H1 (cell line): ENCODE data around the gene DBF4. TPM values are rescaled to one million over a fixed set of nuclear protein-coding genes. Genes with fewer than 3 reads are reported as not detected.
"Not testable (repeated sequence)": the region's sequence is repeated elsewhere in the genome, so short reads cannot be mapped to it uniquely, and the experiment has no call there.

Experiments used
- CTCF ChIA-PET: fragments of 300-600 bp; sonication (Branson Sonifier 250); formaldehyde crosslinking; loops from one replicate; lab custom pipeline; 2021; ENCODE audit not compliant: partially characterized antibody; lab: Charles Lee
- POLR2A ChIA-PET: fragments of 300-600 bp; sonication (Branson Sonifier 250); formaldehyde crosslinking; loops from one replicate; lab custom pipeline; 2021; ENCODE audit warnings: inconsistent platforms; ENCODE audit not compliant: partially characterized antibody; lab: Charles Lee
- DNase-seq, 2 experiments: peaks; one replicate each; pipeline versions ENCODE4 v3.0.0 to v3.0.0-alpha.2; 2010 to 2022; ENCODE audit warnings: low spot score in 2 of 2, low read depth in 1 of 2, mixed read lengths in 1 of 2
- FAIRE-seq: peaks from 2 replicates; lab custom pipeline; 2011; peaks lifted over from hg19 to GRCh38; lab: Jason Lieb, UNC
- H2AFZ ChIP-seq: 2 replicates; pipeline ENCODE4 v1.8.1; 2012; ENCODE audit warnings: low read length, inconsistent platforms
- H2AK5ac ChIP-seq: 2 replicates; pipeline ENCODE4 v1.6.1; 2013; ENCODE audit warnings: low read depth, low read length
- H2BK120ac ChIP-seq: replicated peaks from 2 replicates; pipeline ENCODE3; 2013; ENCODE audit warnings: low read depth, low read length, inconsistent platforms
- H2BK12ac ChIP-seq: 2 replicates; pipeline ENCODE4 v1.6.1; 2013; ENCODE audit warnings: low read depth, low read length
- H2BK15ac ChIP-seq: 2 replicates; pipeline ENCODE4 v1.6.1; 2013; ENCODE audit warnings: low read length
- H2BK20ac ChIP-seq: 2 replicates; pipeline ENCODE4 v1.6.1; 2013; ENCODE audit warnings: low read length
- H2BK5ac ChIP-seq: 2 replicates; pipeline ENCODE4 v1.6.1; 2013; ENCODE audit warnings: low read depth, low read length
- H3K14ac ChIP-seq: 2 replicates; pipeline ENCODE4 v1.6.1; 2013; ENCODE audit warnings: inconsistent platforms; ENCODE audit not compliant: insufficient read length
- H3K18ac ChIP-seq: 2 replicates; pipeline ENCODE4 v1.6.1; 2013; ENCODE audit warnings: low read length; ENCODE audit errors: extremely low read depth
- H3K23ac ChIP-seq: 2 replicates; pipeline ENCODE4 v1.6.1; 2013; ENCODE audit warnings: inconsistent platforms; ENCODE audit not compliant: insufficient read length
- H3K23me2 ChIP-seq: 2 replicates; pipeline ENCODE4 v1.6.1; 2013; ENCODE audit warnings: low read depth, low read length
- H3K27ac ChIP-seq: 2 replicates; pipeline ENCODE4 v1.6.1; 2011; ENCODE audit warnings: low read depth, low read length, inconsistent platforms
- H3K27me3 ChIP-seq, 4 experiments: replicated peaks in 1 of 4; 1 replicate in 1 of 4; 2 replicates in 3 of 4; pipeline versions ENCODE4 v1.6.1 to v1.8.1; 2011 to 2013; ENCODE audit warnings: low read length in 3 of 4, mild to moderate bottlenecking in 3 of 4, inconsistent platforms in 2 of 4, mixed read lengths in 2 of 4, moderate library complexity in 1 of 4; ENCODE audit not compliant: control insufficient read depth in 3 of 4, insufficient read depth in 3 of 4; ENCODE audit errors: extremely low read depth in 1 of 4
- H3K36me3 ChIP-seq, 4 experiments: 2 replicates each; pipeline versions ENCODE4 v1.6.1 to v1.8.1; 2011 to 2013; ENCODE audit warnings: mild to moderate bottlenecking in 4 of 4, low read length in 3 of 4, moderate library complexity in 2 of 4, control low read depth in 1 of 4, inconsistent platforms in 1 of 4; ENCODE audit not compliant: insufficient read depth in 4 of 4, control insufficient read depth in 2 of 4
- H3K4ac ChIP-seq: replicated peaks from 2 replicates; pipeline ENCODE3; 2013; ENCODE audit warnings: low read length, low read depth, mixed read lengths, inconsistent platforms; ENCODE audit not compliant: insufficient read length
- H3K4me1 ChIP-seq, 4 experiments: replicated peaks in 1 of 4; 1 replicate in 1 of 4; 2 replicates in 3 of 4; pipeline versions ENCODE4 v1.6.1 to v1.8.1; 2011 to 2013; ENCODE audit warnings: low read length in 3 of 4, inconsistent platforms in 2 of 4, mixed read lengths in 1 of 4; ENCODE audit not compliant: insufficient read depth in 4 of 4, control insufficient read depth in 3 of 4
- H3K4me2 ChIP-seq, 2 experiments: 2 replicates each; pipeline versions ENCODE4 v1.6.1 to v1.8.1; 2011 to 2013; ENCODE audit warnings: low read depth in 2 of 2, low read length in 2 of 2, control low read depth in 1 of 2, inconsistent platforms in 1 of 2, mild to moderate bottlenecking in 1 of 2; ENCODE audit not compliant: insufficient read depth in 1 of 2
- H3K4me3 ChIP-seq, 4 experiments: fragments of 200-600, 300-600 bp in 1 of 4; sonication (generic), shearing (Covaris generic), sonication (Bioruptor Twin) in 1 of 4; 2 replicates each; pipeline versions ENCODE4 v1.5.1 to v1.8.1; 2011 to 2016; ENCODE audit warnings: low read length in 4 of 4, low read depth in 3 of 4, control low read depth in 2 of 4, inconsistent platforms in 2 of 4, mild to moderate bottlenecking in 2 of 4, mixed read lengths in 1 of 4, moderate library complexity in 1 of 4; ENCODE audit not compliant: insufficient read depth in 2 of 4; ENCODE audit errors: extremely low read depth in 1 of 4
- H3K56ac ChIP-seq: replicated peaks from 2 replicates; pipeline ENCODE3; 2013; ENCODE audit warnings: low read depth, mild to moderate bottlenecking, mixed read lengths, low read length, inconsistent platforms; ENCODE audit not compliant: insufficient read length
- H3K79me1 ChIP-seq: 2 replicates; pipeline ENCODE4 v1.6.1; 2013; ENCODE audit warnings: low read depth, low read length, control low read depth
- H3K79me2 ChIP-seq, 2 experiments: 2 replicates each; pipeline versions ENCODE4 v1.6.1 to v1.8.1; 2012 to 2013; ENCODE audit warnings: low read length in 2 of 2, mild to moderate bottlenecking in 2 of 2, inconsistent platforms in 1 of 2; ENCODE audit not compliant: insufficient read depth in 2 of 2, control insufficient read depth in 1 of 2
- H3K9ac ChIP-seq, 4 experiments: replicated peaks in 1 of 4; 1 replicate in 1 of 4; 2 replicates in 3 of 4; pipeline versions ENCODE4 v1.6.1 to v1.8.1; 2011 to 2013; ENCODE audit warnings: low read depth in 3 of 4, low read length in 3 of 4, control low read depth in 2 of 4, mild to moderate bottlenecking in 2 of 4, moderate library complexity in 2 of 4, inconsistent platforms in 1 of 4; ENCODE audit errors: extremely low read depth in 1 of 4
- H3K9me3 ChIP-seq, 2 experiments: 2 replicates each; pipeline versions ENCODE4 v1.6.1 to v1.8.1; 2012 to 2013; ENCODE audit warnings: mild to moderate bottlenecking in 2 of 2, moderate library complexity in 2 of 2, control low read depth in 1 of 2, inconsistent platforms in 1 of 2, low read depth in 1 of 2, low read length in 1 of 2, mixed read lengths in 1 of 2; ENCODE audit not compliant: insufficient read depth in 2 of 2
- H4K20me1 ChIP-seq, 2 experiments: replicated peaks in 1 of 2; 2 replicates each; pipeline versions ENCODE3 to v1.8.1; 2011 to 2013; ENCODE audit warnings: inconsistent platforms in 2 of 2, low read length in 2 of 2, mild to moderate bottlenecking in 1 of 2; ENCODE audit not compliant: insufficient read depth in 2 of 2, control insufficient read depth in 1 of 2
- H4K5ac ChIP-seq: 2 replicates; pipeline ENCODE4 v1.6.1; 2013; ENCODE audit warnings: low read length, low read depth, mixed read lengths, inconsistent platforms; ENCODE audit not compliant: insufficient read length
- H4K8ac ChIP-seq: 2 replicates; pipeline ENCODE4 v1.8.0; 2013; ENCODE audit warnings: mild to moderate bottlenecking, moderate library complexity, low read length, inconsistent platforms; ENCODE audit not compliant: insufficient read depth; ENCODE audit errors: extremely low read depth
- H4K91ac ChIP-seq: replicated peaks from 2 replicates; pipeline ENCODE3; 2013; ENCODE audit warnings: low read length, mixed read lengths, inconsistent platforms; ENCODE audit not compliant: insufficient read length
- WGBS, 2 experiments: shearing (Covaris generic) in 1 of 2; methylation state at CpG; one replicate each; pipeline versions ENCODE4 v1.1.6 to v1.1.7; 2013 to 2015; ENCODE audit warnings: low lambda C conversion rate in 2 of 2, mixed read lengths in 2 of 2, inconsistent platforms in 1 of 2, low coverage in 1 of 2, missing lambda C conversion rate in 1 of 2; ENCODE audit not compliant: insufficient replicate concordance in 2 of 2, insufficient coverage in 1 of 2, insufficient read length in 1 of 2; ENCODE audit errors: extremely low coverage in 1 of 2, missing lambda C conversion rate in 1 of 2; 5-methylcytosine and 5-hydroxymethylcytosine counted together
- polyA plus RNA-seq, 7 experiments: library from polyadenylated mRNA; depleted of rRNA in 3 of 7; stranded (reverse) in 5 of 7; unstranded in 2 of 7; fragments of >200 nt in 5 of 7; fragments of 200-250 nt in 2 of 7; gene quantifications; 1 replicate in 5 of 7; 2 replicates in 1 of 7; 4 replicates in 1 of 7; pipeline versions ENCODE4 v1.2.1 to v1.2.3, GENCODE V29; 2011 to 2013; ENCODE audit warnings: missing spikeins in 2 of 7, mixed read lengths in 2 of 7
- total RNA-seq: library from RNA; stranded (reverse); fragmentation: NEBNext Ultra II Directional; extraction: Animal tissue kit (Norgen Biotek cat#: 25700); gene quantifications from 2 replicates; pipeline ENCODE4 v1.2.1, GENCODE V29; 2021

DBF4 gene
- total and polyA plus RNA-seq, 2 of the 8 experiments (the other 6 are each of a cell fraction or from before 2014, with no cell fraction given): 8.7 to 82.4 TPM

DNA sequence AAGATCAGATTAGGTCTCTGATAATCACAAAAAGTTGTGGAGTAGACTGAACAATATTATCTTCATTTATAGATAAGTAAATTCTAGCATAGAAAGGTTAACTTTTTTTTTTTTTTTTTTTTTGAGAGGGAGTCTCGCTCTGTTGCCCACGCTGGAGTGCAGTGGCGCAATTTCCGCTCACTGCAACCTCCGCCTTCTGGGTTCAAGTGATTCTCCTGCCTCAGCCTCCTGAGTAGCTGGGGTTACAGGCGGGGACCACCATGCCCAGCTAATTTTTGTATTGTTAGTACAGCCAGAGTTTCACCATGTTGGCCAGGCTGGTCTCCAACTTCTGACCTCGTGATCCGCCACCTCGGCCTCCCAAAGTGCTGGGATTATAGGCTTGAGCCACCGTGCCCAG, 3.0 kb upstream of the DBF4 start:
- H2AK5ac ChIP-seq, H2BK120ac ChIP-seq, H3K14ac ChIP-seq, H3K9ac ChIP-seq, H4K8ac ChIP-seq, H3K79me1 ChIP-seq, H2BK15ac ChIP-seq, H3K23me2 ChIP-seq, POLR2A ChIA-PET, H3K4me2 ChIP-seq, FAIRE-seq, H3K4me3 ChIP-seq, H2BK5ac ChIP-seq, H3K36me3 ChIP-seq, H3K4ac ChIP-seq, H4K5ac ChIP-seq, H3K27me3 ChIP-seq, H3K9me3 ChIP-seq, H4K20me1 ChIP-seq, H4K91ac ChIP-seq, H2BK12ac ChIP-seq, H3K56ac ChIP-seq, DNase-seq, H3K18ac ChIP-seq, H2BK20ac ChIP-seq, H3K4me1 ChIP-seq, H2AFZ ChIP-seq, H3K27ac ChIP-seq, H3K23ac ChIP-seq: not testable (repeated sequence)
- CTCF ChIA-PET: interaction anchor here (0.8 kb wide), 1 partner anchor 291 kb away, joined by 3 read pairs; no protein-coding TSS in a partner anchor
- WGBS, 2 experiments: 82% methylated on average over 10 of the region's 10 CpGs; no CpG with 5 or more reads in 1 of the 2 experiments
- H3K79me2 ChIP-seq: peaks cover 6 to 60% of the 10 kb centered on the region in 2 experiments
